OCI-LY1 (cell line): ENCODE measurements around the gene RAB36.

Source experiments
- H2AFZ ChIP-seq: fragments of 200-600 bp; sonication (generic), shearing (Covaris generic); 2 replicates; pipeline ENCODE4 v1.6.0; 2014; ENCODE audit warnings: antibody characterized with exemption, mild to moderate bottlenecking, low read length
- H3F3A ChIP-seq: fragments of 200-600 bp; sonication (generic), shearing (Covaris generic); 2 replicates; pipeline ENCODE4 v1.6.0; 2014; ENCODE audit warnings: mild to moderate bottlenecking, antibody characterized with exemption, low read length, moderate library complexity; ENCODE audit not compliant: insufficient read depth
- H3K27ac ChIP-seq: fragments of 200-600 bp; sonication (generic); 2 replicates; pipeline ENCODE4 v1.5.1; 2014; ENCODE audit warnings: low read length, mixed run types, mild to moderate bottlenecking, low read depth; ENCODE audit not compliant: poor library complexity, severe bottlenecking
- H3K27me3 ChIP-seq: fragments of 200-600 bp; sonication (generic); 2 replicates; pipeline ENCODE4 v1.6.0; 2014; ENCODE audit warnings: antibody characterized with exemption, mild to moderate bottlenecking, low read length, moderate library complexity; ENCODE audit not compliant: insufficient read depth
- H3K36me3 ChIP-seq: fragments of 200-600 bp; sonication (generic); 2 replicates; pipeline ENCODE4 v1.6.1; 2014; ENCODE audit warnings: mild to moderate bottlenecking, antibody characterized with exemption, low read length, moderate library complexity, mixed read lengths; ENCODE audit not compliant: insufficient read depth
- H3K4me1 ChIP-seq: fragments of 200-600 bp; sonication (generic); 2 replicates; pipeline ENCODE4 v1.5.1; 2014; ENCODE audit warnings: mild to moderate bottlenecking, low read length, moderate library complexity; ENCODE audit not compliant: insufficient read depth, severe bottlenecking
- H3K4me2 ChIP-seq: fragments of 200-600 bp; sonication (generic), shearing (Covaris generic); 2 replicates; pipeline ENCODE4 v1.6.1; 2014; ENCODE audit warnings: low read length
- H3K4me3 ChIP-seq: fragments of 200-600 bp; sonication (generic); 2 replicates; pipeline ENCODE4 v1.5.1; 2014; ENCODE audit warnings: low read length, low read depth, mild to moderate bottlenecking, mixed read lengths; ENCODE audit not compliant: poor library complexity, severe bottlenecking
- H3K79me2 ChIP-seq: fragments of 200-600 bp; shearing (Covaris generic); 2 replicates; pipeline ENCODE4 v1.6.1; 2016; ENCODE audit warnings: mixed run types, low read length, mixed read lengths; ENCODE audit not compliant: insufficient read depth
- H3K9ac ChIP-seq: fragments of 200-600 bp; sonication (generic), shearing (Covaris generic); 2 replicates; pipeline ENCODE4 v1.6.1; 2014; ENCODE audit warnings: mild to moderate bottlenecking, low read length, mixed read lengths
- H3K9me2 ChIP-seq: fragments of 200-600 bp; sonication (generic), shearing (Covaris generic); 2 replicates; pipeline ENCODE4 v1.6.1; 2014; ENCODE audit warnings: low read depth, mild to moderate bottlenecking, low read length, mixed read lengths
- H3K9me3 ChIP-seq: fragments of 200-600 bp; shearing (Covaris generic); 2 replicates; pipeline ENCODE4 v1.6.1; 2014; ENCODE audit warnings: low read length, mixed read lengths
- H4K20me1 ChIP-seq: fragments of 200-600 bp; sonication (generic), shearing (Covaris generic); 2 replicates; pipeline ENCODE4 v1.6.0; 2016; ENCODE audit warnings: mild to moderate bottlenecking, low read length; ENCODE audit not compliant: insufficient read depth
- CTCF ChIP-seq: fragments of 200-600 bp; sonication (generic), shearing (Covaris generic); IDR thresholded peaks from 2 replicates; pipeline ENCODE4 v1.5.1; 2017; ENCODE audit warnings: mild to moderate bottlenecking, antibody characterized with exemption, low read length, moderate library complexity, mixed read lengths
- EZH2 ChIP-seq: fragments of 200-600 bp; sonication (generic), shearing (Covaris generic); IDR thresholded peaks from 2 replicates; pipeline ENCODE4 v1.8.0; 2017; ENCODE audit warnings: borderline replicate concordance, mixed run types, mild to moderate bottlenecking, antibody characterized with exemption, low read length, moderate library complexity, mixed read lengths

The RAB36 gene

GRCh38 chr22:23149743-23150238 is 4.5 kb downstream of the RAB36 start:
- Histone ChIP-seq H3K9me2 (no peaks in the 10 kb centered on the region), H3K9ac (no peak overlapping the region), H3K27me3 (no peaks in the 10 kb centered on the region), H4K20me1 (no peaks in the 10 kb centered on the region), H3F3A (no peaks in the 10 kb centered on the region), H3K27ac (no peak overlapping the region), H3K36me3 (no peaks in the 10 kb centered on the region), H3K4me2 (no peak overlapping the region), H3K4me3 (no peak overlapping the region), H3K9me3 (no peaks in the 10 kb centered on the region), H3K4me1 (peaks cover 21% of the 10 kb centered on the region), H2AFZ (no peak overlapping the region), H3K79me2 (no peaks in the 10 kb centered on the region)
- no peak for TF ChIP-seq CTCF
- no peak for TF ChIP-seq EZH2

GRCh38 chr22:23150762-23151161 is 5.5 kb downstream of the RAB36 start:
- Histone ChIP-seq H3K4me1 (peaks cover 13% of the 10 kb centered on the region), H2AFZ (no peak overlapping the region), H3K36me3 (no peaks in the 10 kb centered on the region), H3F3A (no peaks in the 10 kb centered on the region), H3K4me2 (no peak overlapping the region), H3K9me2 (no peaks in the 10 kb centered on the region), H3K79me2 (no peaks in the 10 kb centered on the region), H4K20me1 (no peaks in the 10 kb centered on the region), H3K27ac (no peak overlapping the region), H3K27me3 (no peaks in the 10 kb centered on the region), H3K4me3 (no peak overlapping the region), H3K9me3 (no peaks in the 10 kb centered on the region), H3K9ac (no peak overlapping the region)
- TF ChIP-seq CTCF (no peak), EZH2 (no peak)

GRCh38 chr22:23151827-23152226 is 6.5 kb downstream of the RAB36 start:
- Histone ChIP-seq H4K20me1 (no peaks in the 10 kb centered on the region), H2AFZ (no peak overlapping the region), H3K36me3 (no peaks in the 10 kb centered on the region), H3K9me3 (no peaks in the 10 kb centered on the region), H3F3A (no peaks in the 10 kb centered on the region), H3K4me1 (peaks cover 24% of the 10 kb centered on the region), H3K27ac (no peak overlapping the region), H3K27me3 (no peaks in the 10 kb centered on the region), H3K9me2 (no peaks in the 10 kb centered on the region), H3K79me2 (no peaks in the 10 kb centered on the region), H3K9ac (no peak overlapping the region; the same call in 1 of the 2 replicates), H3K4me3 (no peak overlapping the region), H3K4me2 (no peak overlapping the region)
- TF ChIP-seq EZH2 = no peak
- TF ChIP-seq CTCF = no peak
